Activated naive CD4-positive, alpha-beta T cell treated with anti-CD3 and anti-CD28 coated beads, Interleukin-2, amount 10 ng/mL, durations not matched to agents 5 hours and 36 hours (primary cell): Measurements from ENCODE around the gene UTP20. TPM values are rescaled to one million over a fixed set of nuclear protein-coding genes. Genes with fewer than 3 reads are reported as not detected.

Experiments used
- total RNA-seq, 2 experiments: library from RNA; stranded (reverse); gene quantifications; one replicate each; pipeline ENCODE4 v1.2.3, GENCODE V29; 2021

Gene UTP20
- 10 to 100 TPM; 11.3 to 11.9 TPM for total RNA-seq

DNA sequence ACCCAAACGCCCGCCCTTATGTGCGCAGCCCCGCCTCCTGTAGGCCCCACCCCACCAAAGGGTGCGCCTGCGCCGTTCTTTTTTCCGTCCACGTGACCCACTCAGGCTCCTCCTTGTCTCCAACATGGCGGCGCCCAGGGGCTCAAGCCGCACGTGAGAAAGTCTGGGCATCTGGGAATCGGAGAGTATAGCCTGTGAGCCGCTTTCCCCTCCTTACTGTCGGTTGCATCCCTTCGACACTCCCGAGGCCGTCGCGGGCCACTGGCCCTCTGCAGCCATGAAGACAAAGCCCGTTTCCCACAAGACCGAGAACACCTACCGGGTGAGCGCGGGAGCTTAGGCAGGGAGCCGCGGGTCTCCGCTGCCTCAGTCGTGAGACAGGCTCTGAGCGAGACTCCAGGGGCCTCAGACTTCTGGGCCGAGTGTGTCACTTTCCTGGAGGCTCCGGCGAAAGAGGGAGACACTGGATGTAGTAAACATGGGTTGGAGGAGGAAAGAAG is at the start of gene UTP20:
Gene UTP20, plus strand, starts transcription at position 100 of the 500 bp plus-strand sequence. Its CDS starts 178 bp downstream, at position 278.

DNA sequence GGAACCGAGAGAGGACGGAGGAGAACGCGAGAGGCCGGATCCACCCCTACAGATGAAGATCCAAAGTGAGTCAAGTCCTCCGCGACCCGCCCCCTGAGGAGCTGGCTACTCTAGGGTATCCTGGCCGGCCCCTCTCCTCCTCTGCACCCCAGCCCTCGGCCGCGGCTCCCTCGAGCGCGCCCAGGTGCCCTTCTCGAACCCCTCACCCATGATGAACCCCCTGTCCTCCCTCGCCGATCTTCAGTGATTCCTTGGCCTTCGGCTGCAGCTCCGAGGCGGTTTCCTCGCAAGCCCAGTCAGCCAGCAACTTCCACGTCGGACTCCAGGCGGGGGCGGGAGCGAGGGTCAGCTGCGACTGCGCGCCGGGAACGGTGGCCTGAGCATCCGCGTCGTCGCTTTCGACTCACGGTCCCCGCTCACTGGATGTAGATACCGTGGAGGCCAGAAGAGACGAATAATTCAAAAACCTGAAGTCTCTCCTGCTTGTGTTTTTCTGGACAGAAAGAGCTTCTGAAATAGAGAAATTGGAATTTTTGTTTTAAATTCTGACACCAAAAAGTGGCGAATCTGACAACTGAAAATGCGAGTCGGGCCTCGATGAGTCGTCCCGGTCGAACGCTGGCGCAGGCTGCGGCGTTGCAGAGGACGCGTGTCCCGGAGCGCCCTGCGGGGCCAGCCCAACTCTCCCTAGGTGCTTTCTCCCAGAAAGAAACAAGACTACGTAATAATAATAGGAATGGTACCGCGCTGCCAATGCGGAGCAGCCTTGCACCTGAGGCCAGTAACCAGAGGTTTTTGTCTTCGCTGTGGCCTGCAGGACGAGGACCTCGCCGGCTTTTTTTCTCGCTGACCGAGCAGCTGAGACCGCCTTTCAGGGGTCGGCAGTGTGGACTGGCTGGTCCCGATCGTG is 127.8 kb downstream of the UTP20 start, which contains the start of gene ARL1:
Gene ARL1, minus strand, starts transcription at position 337 of the 910 bp plus-strand sequence. Its CDS starts 127 bp downstream, at position 210.

Other genes starting within 250 kb of the UTP20 start
- gene SLC5A8, start 69.9 kb upstream of the UTP20 start, total RNA-seq: not detected
- gene ARL1, start 127.7 kb downstream of the UTP20 start, total RNA-seq: 10 to 100 TPM; 33.5 to 41.4 TPM
- not detected for gene SPIC, start 195.2 kb downstream of the UTP20 start, total RNA-seq